Measurements from ENCODE around the gene SLC7A1. TPM values are rescaled to one million over a fixed set of nuclear protein-coding genes. Genes with fewer than 3 reads are reported as not detected.
A peak's percentile ranks its signal among the peaks of the same experiment; 100 is the strongest.
"Not testable (repeated sequence)": the region's sequence is repeated elsewhere in the genome, so short reads cannot be mapped to it uniquely, and the experiment has no call there.

SLC7A1 gene
- 10 to 100 TPM in 5 of 6 donors, 1 to 10 TPM in 1; 2.1 to 38.0 (median 21.5) TPM for total RNA-seq

GRCh38 chr13:29595380-29596063, at the start of gene SLC7A1:
TSS of gene SLC7A1 (minus strand) at chr13:29595688. CDS start at chr13:29536188, 59,500 bp downstream.
- no peaks in the 10 kb centered on the region for H3K9me3 ChIP-seq
- no peak for TF ChIP-seq EP300 (IDR thresholded peaks at IDR 0.05)
- peak in 1 of 6 experiments; percentile 10 for TF ChIP-seq CTCF (IDR thresholded peaks at IDR 0.05)
- H3K4me1 ChIP-seq: peaks cover 0 to 25% (median 4%) of the 10 kb centered on the region in 4 donors
- 0 to 2% methylated on average over 3 to 35 of the region's 98 CpGs for WGBS, 2 donors
- DNase-seq: peak; percentile 84 to 97
- peak within 1 kb of the TSS; percentile 70 to 84 (median 78) for H3K27ac ChIP-seq
- H3K27me3 ChIP-seq: no peaks in the 10 kb centered on the region
- H3K36me3 ChIP-seq: no peaks in the 10 kb centered on the region
- H3K4me3 ChIP-seq: peak within 1 kb of the TSS; percentile 72 to 91 (median 76)
- peak; percentile 86 to 95 for ATAC-seq (ENCODE audit: low FRiP score in 2 of 2)

GRCh38 chr13:29640665-29641064, 45.2 kb upstream of the SLC7A1 start:
- ATAC-seq (ENCODE audit: low FRiP score in 2 of 2) (no peak), DNase-seq (no peak)
- no peak overlapping the region for H3K27ac ChIP-seq
- no peaks in the 10 kb centered on the region for H3K4me1 ChIP-seq
- 44 to 52% methylated on average over 4 of the region's 4 CpGs for WGBS, 2 donors
- no peaks in the 10 kb centered on the region for H3K27me3 ChIP-seq
- H3K9me3 ChIP-seq: no peaks in the 10 kb centered on the region
- H3K36me3 ChIP-seq: no peaks in the 10 kb centered on the region
- no peak overlapping the region for H3K4me3 ChIP-seq
- TF ChIP-seq POLR2A (IDR thresholded peaks at IDR 0.05): no peak
- TF ChIP-seq EP300 (IDR thresholded peaks at IDR 0.05): no peak
- TF ChIP-seq POLR2AphosphoS5 (IDR thresholded peaks at IDR 0.05): no peak
- TF ChIP-seq CTCF (IDR thresholded peaks at IDR 0.05): no peak

- not testable (repeated sequence) for H3K27ac ChIP-seq; DNase-seq; ATAC-seq (ENCODE audit: low FRiP score in 2 of 2); H3K4me3 ChIP-seq; H3K36me3 ChIP-seq; H3K9me3 ChIP-seq; H3K27me3 ChIP-seq; H3K4me1 ChIP-seq
- WGBS, 2 donors: 87 to 95% methylated on average over 2 to 4 of the region's 4 CpGs
Observed at GRCh38 chr13:29636831-29637230, 41.3 kb upstream of the SLC7A1 start.

DNA sequence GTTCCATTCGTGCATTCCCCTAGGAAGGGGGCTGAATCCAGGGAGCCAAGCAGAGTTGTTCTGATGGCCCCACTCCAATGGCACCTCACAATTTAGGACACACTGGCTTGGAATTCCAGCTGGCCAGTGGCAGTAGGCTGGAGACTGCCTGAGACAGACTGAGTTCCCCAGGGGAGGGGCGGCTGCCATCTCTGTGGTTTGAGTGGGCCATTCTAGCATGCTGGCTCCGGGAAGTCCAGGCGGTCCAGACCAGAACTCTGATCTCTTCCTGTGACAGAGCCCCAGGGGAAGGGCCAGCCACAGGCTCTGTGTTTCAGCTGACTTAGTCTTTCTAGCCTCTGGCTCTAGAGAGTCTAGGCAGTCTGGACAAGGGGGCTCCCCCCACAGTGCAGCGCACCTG, 29.5 kb upstream of the SLC7A1 start:
- Histone ChIP-seq H3K27me3 (no peaks in the 10 kb centered on the region), H3K27ac (no peak overlapping the region), H3K4me3 (no peak overlapping the region), H3K36me3 (no peaks in the 10 kb centered on the region), H3K4me1 (no peaks in the 10 kb centered on the region), H3K9me3 (no peaks in the 10 kb centered on the region)
- ATAC-seq (ENCODE audit: low FRiP score in 2 of 2) (peak in 1 of 2 donors; percentile 46), DNase-seq (peak in 1 of 2 donors; percentile 13)
- TF ChIP-seq POLR2AphosphoS5 (IDR thresholded peaks at IDR 0.05): no peak
- no peak for TF ChIP-seq POLR2A (IDR thresholded peaks at IDR 0.05)
- TF ChIP-seq CTCF (IDR thresholded peaks at IDR 0.05): no peak
- no peak for TF ChIP-seq EP300 (IDR thresholded peaks at IDR 0.05)
- 80 to 88% methylated on average over 3 to 5 of the region's 5 CpGs for WGBS, 2 donors

- Histone ChIP-seq H3K4me3 (no peak overlapping the region), H3K27me3 (no peaks in the 10 kb centered on the region), H3K4me1 (no peaks in the 10 kb centered on the region), H3K27ac (no peak overlapping the region), H3K36me3 (no peaks in the 10 kb centered on the region), H3K9me3 (no peaks in the 10 kb centered on the region)
- TF ChIP-seq POLR2A (IDR thresholded peaks at IDR 0.05) (no peak), CTCF (IDR thresholded peaks at IDR 0.05) (no peak), EP300 (IDR thresholded peaks at IDR 0.05) (no peak), POLR2AphosphoS5 (IDR thresholded peaks at IDR 0.05) (no peak)
- 97 to 98% methylated on average over 7 of the region's 7 CpGs for WGBS, 2 donors
- ATAC-seq (ENCODE audit: low FRiP score in 2 of 2) (no peak), DNase-seq (peak in 1 of 2 donors; percentile 30)
Observed at GRCh38 chr13:29621841-29622240, 26.4 kb upstream of the SLC7A1 start.

Data from upper lobe of left lung (tissue), 6 donors.